IPS-15b (cell line): Measurements from ENCODE around the gene IGSF8.
A peak's percentile ranks its signal among the peaks of the same experiment; 100 is the strongest.

Experiments used
- H3K27me3 ChIP-seq: one replicate; pipeline ENCODE4 v1.6.1; 2013; ENCODE audit warnings: low read length; ENCODE audit not compliant: control insufficient read depth, insufficient read depth
- H3K36me3 ChIP-seq: one replicate; pipeline ENCODE4 v1.6.1; 2013; ENCODE audit warnings: low read length; ENCODE audit not compliant: control insufficient read depth, insufficient read depth
- H3K4me1 ChIP-seq: one replicate; pipeline ENCODE4 v1.6.1; 2013; ENCODE audit warnings: mild to moderate bottlenecking, low read length; ENCODE audit not compliant: control insufficient read depth, insufficient read depth
- H3K4me3 ChIP-seq: one replicate; pipeline ENCODE4 v1.5.1; 2013; ENCODE audit warnings: low read depth, low read length
- H3K9ac ChIP-seq: one replicate; pipeline ENCODE4 v1.6.1; 2013; ENCODE audit warnings: low read depth, mild to moderate bottlenecking, low read length
- H3K9me3 ChIP-seq: one replicate; pipeline ENCODE4 v1.6.1; 2013; ENCODE audit warnings: mild to moderate bottlenecking, low read length; ENCODE audit not compliant: control insufficient read depth, insufficient read depth

The IGSF8 gene

DNA sequence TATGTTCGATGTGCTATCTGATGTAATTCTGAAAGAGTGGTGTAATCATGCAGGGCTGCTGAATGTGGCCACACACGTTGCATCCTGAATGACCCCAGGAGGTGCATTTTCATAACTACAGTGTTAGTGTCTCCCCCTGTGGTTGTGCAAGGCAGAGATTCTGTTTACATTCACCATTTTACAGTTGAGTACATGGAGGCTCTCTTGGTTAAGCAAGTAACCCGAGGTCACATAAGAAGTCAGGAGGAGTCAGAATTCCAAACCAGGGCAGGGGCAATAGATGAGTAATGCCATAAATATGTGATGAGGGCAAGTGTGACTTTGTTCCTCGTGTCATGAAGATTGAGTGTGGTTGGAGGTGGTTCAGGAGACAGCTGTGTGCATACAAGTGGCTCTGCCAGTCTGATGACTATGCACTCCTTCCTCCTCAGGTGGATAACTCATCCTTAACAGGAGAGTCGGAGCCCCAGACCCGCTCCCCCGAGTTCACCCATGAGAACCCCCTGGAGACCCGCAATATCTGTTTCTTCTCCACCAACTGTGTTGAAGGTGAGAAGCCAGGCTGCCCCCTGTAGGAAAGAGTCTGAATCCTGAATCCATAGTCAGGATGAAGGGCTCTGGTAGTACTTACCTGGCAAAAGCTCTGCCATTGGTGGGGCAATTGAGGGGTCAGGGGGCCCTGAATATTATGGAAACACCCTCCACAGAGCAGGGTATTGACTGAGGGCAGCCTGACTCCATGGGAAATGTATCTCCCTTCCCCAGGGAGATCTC lies 26.5 kb upstream of the IGSF8 start:
- Histone ChIP-seq H3K9me3 (no peaks in the 10 kb centered on the region), H3K9ac (no peak overlapping the region), H3K27me3 (no peaks in the 10 kb centered on the region), H3K4me1 (no peaks in the 10 kb centered on the region), H3K36me3 (peaks cover 29% of the 10 kb centered on the region), H3K4me3 (no peak overlapping the region)

DNA sequence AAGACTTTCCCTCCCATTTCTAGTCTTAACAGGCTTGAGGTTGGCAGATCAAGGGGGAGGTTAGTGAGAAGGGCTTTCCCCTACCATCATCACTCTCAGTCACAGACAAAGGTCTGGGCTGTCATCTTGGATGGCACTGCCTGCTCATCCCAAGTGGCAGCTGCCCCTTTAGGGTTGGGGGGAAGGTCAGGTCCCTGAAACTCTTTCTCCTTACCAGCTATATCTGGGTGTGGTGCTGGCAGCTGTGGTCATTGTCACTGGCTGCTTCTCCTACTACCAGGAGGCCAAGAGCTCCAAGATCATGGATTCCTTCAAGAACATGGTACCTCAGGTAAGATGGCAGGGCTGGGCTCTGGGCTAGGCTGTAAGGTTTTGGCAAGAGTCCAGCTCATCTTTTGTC lies 25.3 kb upstream of the IGSF8 start:
- H3K9me3 ChIP-seq: no peaks in the 10 kb centered on the region
- peaks cover 19% of the 10 kb centered on the region for H3K36me3 ChIP-seq
- H3K27me3 ChIP-seq: no peaks in the 10 kb centered on the region
- H3K9ac ChIP-seq: no peak overlapping the region
- H3K4me1 ChIP-seq: no peaks in the 10 kb centered on the region
- H3K4me3 ChIP-seq: no peak overlapping the region

DNA sequence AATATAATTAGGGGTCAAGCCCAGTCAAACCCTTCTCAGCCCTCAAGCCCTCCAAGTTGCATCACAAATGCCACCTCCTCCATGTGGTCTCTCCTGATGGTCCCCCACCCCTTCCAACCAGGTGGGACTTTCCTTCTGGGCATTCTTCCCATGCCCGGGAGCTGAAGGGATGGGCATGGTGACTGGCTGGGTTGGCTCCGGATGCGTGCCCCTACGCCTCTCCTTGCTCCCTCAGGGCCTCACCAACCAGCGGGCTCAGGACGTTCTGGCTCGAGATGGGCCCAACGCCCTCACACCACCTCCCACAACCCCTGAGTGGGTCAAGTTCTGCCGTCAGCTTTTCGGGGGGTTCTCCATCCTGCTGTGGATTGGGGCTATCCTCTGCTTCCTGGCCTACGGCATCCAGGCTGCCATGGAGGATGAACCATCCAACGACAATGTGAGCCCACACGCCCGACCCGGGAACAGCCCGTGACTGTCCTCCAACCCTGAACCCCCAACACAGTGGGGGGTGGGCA lies 24.6 kb upstream of the IGSF8 start:
- peaks cover under 1% of the 10 kb centered on the region for H3K4me1 ChIP-seq
- H3K27me3 ChIP-seq: no peaks in the 10 kb centered on the region
- peaks cover 17% of the 10 kb centered on the region for H3K36me3 ChIP-seq
- H3K9ac ChIP-seq: no peak overlapping the region
- no peak overlapping the region for H3K4me3 ChIP-seq
- H3K9me3 ChIP-seq: no peaks in the 10 kb centered on the region

DNA sequence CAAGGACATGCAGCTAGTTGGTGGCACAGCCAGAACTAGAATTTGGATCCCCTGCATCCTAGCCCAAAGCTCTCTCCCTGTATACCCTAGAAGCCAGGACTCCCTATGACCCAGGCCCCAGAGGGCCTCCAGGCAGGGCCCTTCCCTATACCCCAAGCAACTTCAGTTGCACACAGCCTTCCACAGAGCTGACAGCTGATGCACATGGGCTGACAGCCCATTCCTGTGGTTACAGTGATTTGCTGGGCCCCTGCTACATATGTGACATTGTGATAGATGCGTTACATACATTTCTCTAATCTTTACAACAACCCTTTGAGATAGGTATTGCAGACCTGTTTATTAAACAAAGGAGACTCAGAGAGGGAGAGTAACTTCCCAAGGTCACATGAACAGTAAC lies 23.0 kb upstream of the IGSF8 start:
- H3K4me3 ChIP-seq: no peak overlapping the region
- H3K9me3 ChIP-seq: no peaks in the 10 kb centered on the region
- H3K36me3 ChIP-seq: peaks cover 14% of the 10 kb centered on the region
- H3K9ac ChIP-seq: no peak overlapping the region
- peaks cover 13% of the 10 kb centered on the region for H3K4me1 ChIP-seq
- no peaks in the 10 kb centered on the region for H3K27me3 ChIP-seq

DNA sequence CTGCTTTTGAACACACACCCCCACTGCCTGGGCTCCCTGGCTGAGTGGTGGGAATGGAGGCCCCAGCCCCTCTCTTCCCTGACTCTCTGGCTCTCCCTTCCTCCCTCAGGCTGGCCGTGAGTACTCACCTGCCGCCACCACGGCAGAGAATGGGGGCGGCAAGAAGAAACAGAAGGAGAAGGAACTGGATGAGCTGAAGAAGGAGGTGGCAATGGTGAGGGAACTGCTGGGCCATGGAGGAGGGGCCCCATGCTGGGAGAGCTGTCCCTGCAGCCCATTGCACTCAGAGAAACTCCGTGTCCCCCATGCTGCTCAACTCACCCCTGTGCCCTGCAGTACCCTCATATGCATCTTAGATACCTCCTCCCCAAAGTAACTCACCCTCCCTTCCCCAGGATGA lies 22.4 kb upstream of the IGSF8 start:
- H3K9me3 ChIP-seq: no peaks in the 10 kb centered on the region
- H3K36me3 ChIP-seq: peaks cover 14% of the 10 kb centered on the region
- H3K9ac ChIP-seq: no peak overlapping the region
- no peak overlapping the region for H3K4me3 ChIP-seq
- H3K4me1 ChIP-seq: peaks cover 13% of the 10 kb centered on the region
- no peaks in the 10 kb centered on the region for H3K27me3 ChIP-seq

DNA sequence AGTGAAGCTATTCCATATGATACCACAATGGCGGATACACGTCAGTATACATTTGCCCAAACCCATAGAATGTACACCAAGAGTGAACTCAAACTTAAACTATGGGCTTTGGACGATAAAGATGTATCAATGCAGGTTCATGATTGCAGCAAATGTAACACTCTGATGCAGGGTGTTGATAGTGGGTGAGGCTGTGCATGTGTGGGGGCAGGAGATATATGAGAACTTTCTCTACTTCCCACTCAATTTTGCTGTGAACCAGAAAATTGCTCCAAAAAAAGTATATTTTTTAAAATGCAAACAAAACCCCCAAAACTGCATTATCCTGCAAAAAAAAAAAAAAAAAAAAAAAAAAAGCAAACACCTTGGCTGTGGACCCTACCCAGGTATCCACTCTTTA lies 20.5 kb upstream of the IGSF8 start:
- no peak overlapping the region for H3K4me3 ChIP-seq
- peaks cover 2% of the 10 kb centered on the region for H3K36me3 ChIP-seq
- no peak overlapping the region for H3K9ac ChIP-seq

DNA sequence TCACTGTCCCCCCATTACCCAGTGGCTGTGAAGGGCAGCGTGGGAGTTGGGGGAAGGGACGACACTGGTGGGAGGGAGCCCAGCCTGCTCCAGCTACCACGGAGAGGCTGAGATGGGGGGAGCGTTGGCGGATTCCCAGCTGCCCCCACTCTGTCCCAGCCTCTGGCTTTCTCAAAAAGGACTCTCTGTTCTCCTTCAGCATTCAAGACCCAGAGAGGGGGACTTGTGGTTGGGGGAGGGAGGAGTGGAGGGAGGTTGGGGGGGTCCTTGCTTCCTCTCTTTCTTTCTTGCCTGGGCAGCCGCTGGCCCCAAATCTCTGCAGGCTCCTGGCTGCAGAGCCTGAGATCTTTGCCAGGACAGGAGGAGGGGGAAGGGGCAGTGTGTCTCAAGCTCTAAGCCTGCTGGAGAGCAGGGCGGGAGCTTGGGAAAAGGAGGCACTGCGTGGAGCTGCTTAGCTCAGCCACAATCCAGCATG lies 19.3 kb upstream of the IGSF8 start:
- H3K27me3 ChIP-seq: no peaks in the 10 kb centered on the region
- no peak overlapping the region for H3K9ac ChIP-seq
- peaks cover 27% of the 10 kb centered on the region for H3K4me1 ChIP-seq
- H3K36me3 ChIP-seq: peaks cover 2% of the 10 kb centered on the region
- no peaks in the 10 kb centered on the region for H3K9me3 ChIP-seq
- H3K4me3 ChIP-seq: no peak overlapping the region

More for the DNA sequence above, 20.5 kb upstream of the IGSF8 start:
- no peaks in the 10 kb centered on the region for H3K27me3 ChIP-seq
- H3K9me3 ChIP-seq: no peaks in the 10 kb centered on the region
- peaks cover 20% of the 10 kb centered on the region for H3K4me1 ChIP-seq

DNA sequence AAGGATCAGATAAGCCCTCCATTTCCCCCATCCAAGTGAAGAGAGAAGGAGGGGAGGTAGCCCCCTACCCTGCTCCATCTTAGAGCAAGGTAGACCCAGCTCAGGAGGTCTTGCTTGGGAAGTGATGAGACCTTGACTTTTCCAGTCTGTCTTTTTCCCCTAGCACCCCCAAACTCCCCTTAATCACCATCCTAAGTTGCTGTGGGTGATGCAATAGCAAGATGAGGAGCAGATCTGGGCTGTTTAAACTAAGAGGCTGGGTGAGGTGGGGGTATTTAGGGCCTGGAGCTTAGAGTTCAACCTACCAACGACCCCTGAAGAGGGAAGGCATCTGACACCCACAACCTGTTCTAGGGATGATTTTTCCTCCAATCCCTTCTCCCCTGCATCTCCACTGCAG lies 18.9 kb upstream of the IGSF8 start:
- H3K27me3 ChIP-seq: no peaks in the 10 kb centered on the region
- H3K4me3 ChIP-seq: peak overlapping the region; percentile 22
- peaks cover 27% of the 10 kb centered on the region for H3K4me1 ChIP-seq
- H3K9ac ChIP-seq: no peak overlapping the region
- peaks cover 2% of the 10 kb centered on the region for H3K36me3 ChIP-seq
- no peaks in the 10 kb centered on the region for H3K9me3 ChIP-seq

DNA sequence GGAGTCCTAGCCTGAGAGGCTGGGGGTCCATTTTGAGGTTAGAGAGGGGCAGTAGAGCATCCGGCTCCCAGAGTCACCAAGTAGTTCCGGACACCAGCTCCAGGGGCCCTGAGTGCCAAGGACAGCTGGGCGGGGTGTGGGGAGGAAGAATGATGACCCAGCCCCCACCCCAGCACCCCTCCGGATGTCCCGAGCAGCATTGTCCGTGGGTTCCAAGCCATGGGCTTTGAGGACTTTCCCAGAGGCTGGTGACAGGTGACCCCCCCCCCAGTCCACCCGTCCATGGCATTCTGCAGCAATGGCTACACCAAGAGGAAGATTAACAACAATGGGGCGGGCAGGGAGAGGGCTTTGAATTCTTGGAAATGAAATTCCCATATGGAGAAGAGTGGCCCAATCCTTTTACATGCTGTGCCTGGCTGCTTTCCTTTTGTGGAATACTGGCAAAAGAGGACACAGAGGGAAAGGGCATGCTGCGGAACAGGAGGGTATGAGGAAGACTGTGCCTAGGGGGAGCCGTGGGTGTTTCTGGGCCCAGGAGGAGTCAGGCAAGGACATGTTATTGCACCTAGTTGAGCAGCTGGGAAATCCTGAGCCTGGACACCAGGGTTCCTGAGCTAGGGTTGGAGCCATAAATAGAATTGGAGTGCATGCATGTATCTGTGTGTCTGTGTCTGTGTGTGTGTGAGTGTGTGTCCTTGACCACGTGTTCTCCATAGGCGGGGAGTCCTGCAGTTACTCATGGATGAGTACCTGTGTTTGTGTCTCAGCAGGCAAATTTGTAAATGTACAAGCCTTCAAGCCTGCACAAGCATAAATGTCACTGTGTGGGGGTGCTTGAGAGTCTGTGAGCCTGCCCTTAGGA lies 18.1 kb upstream of the IGSF8 start:
- Histone ChIP-seq H3K4me1 (peaks cover 27% of the 10 kb centered on the region), H3K36me3 (peaks cover 2% of the 10 kb centered on the region), H3K9ac (no peak overlapping the region), H3K27me3 (no peaks in the 10 kb centered on the region), H3K4me3 (peak overlapping the region; percentile 58), H3K9me3 (no peaks in the 10 kb centered on the region)

DNA sequence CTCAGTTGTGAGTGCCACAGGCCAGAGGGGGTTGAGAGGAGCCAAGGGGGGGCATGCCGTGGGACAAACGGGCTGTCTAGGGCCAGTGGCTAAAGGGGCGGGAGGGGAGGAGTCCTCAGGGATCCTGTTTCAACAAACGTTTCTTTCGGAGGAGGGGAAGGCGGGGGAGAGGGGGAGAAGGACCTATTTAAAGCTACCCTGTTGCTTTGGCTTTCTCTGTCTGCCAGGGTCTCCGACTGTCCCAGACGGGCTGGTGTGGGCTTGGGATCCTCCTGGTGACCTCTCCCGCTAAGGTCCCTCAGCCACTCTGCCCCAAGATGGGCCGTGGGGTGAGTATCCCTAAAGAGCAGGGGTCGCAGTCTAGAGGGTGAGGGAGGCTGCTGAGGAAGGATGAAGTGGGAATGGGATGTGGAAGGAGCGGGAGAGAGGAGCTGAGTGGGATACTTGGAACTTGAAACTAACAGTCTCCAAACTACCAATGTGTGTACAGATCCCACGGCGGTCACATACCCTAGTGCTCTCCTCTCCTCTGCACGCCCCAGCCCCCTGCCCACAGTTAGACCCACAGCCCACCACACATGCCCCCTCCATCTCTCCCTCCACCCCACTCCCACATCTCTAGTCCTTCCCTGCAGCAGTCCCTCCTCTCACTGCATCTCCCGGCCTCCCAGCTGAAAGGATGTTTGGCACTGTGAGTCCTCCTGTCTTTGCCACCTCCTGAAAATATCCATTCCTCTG lies 17.3 kb upstream of the IGSF8 start, which contains the start of gene ATP1A2:
TSS of gene ATP1A2 (plus strand) at position 215 of the 738 bp plus-strand sequence. CDS start at position 318, 103 bp downstream.
- peak within 1 kb of the TSS; percentile 16 for H3K9ac ChIP-seq
- H3K4me1 ChIP-seq: peaks cover 27% of the 10 kb centered on the region
- H3K27me3 ChIP-seq: no peaks in the 10 kb centered on the region
- H3K36me3 ChIP-seq: peaks cover 2% of the 10 kb centered on the region
- peak within 1 kb of the TSS; percentile 58 for H3K4me3 ChIP-seq
- no peaks in the 10 kb centered on the region for H3K9me3 ChIP-seq

DNA sequence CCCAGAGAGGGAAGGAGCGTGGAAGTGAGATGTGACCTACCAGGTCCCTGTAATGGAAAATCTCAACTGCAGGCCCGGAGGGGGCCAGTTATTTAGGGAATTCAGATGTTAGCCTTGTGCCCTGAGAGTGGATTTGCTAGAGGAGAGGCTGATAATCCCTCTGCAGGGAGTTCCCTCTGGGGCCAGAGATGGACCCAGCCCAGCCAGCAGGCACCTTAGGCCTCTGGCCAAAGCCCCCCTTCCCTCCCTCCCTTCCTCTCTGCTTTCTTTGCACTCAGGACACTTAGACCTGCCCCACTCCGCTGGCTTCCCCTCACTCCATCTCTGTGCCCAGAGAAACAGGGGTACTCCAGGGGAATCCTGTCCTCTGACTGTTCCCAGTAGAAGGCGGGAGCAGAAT lies 15.7 kb upstream of the IGSF8 start:
- Histone ChIP-seq H3K9ac (no peak overlapping the region), H3K36me3 (peaks cover 2% of the 10 kb centered on the region), H3K27me3 (no peaks in the 10 kb centered on the region), H3K4me3 (no peak overlapping the region), H3K4me1 (peaks cover 36% of the 10 kb centered on the region), H3K9me3 (no peaks in the 10 kb centered on the region)
